ENCODE measurements around the gene CHAMP1.
A peak's percentile ranks its signal among the peaks of the same experiment; 100 is the strongest.

The CHAMP1 gene, protein sequence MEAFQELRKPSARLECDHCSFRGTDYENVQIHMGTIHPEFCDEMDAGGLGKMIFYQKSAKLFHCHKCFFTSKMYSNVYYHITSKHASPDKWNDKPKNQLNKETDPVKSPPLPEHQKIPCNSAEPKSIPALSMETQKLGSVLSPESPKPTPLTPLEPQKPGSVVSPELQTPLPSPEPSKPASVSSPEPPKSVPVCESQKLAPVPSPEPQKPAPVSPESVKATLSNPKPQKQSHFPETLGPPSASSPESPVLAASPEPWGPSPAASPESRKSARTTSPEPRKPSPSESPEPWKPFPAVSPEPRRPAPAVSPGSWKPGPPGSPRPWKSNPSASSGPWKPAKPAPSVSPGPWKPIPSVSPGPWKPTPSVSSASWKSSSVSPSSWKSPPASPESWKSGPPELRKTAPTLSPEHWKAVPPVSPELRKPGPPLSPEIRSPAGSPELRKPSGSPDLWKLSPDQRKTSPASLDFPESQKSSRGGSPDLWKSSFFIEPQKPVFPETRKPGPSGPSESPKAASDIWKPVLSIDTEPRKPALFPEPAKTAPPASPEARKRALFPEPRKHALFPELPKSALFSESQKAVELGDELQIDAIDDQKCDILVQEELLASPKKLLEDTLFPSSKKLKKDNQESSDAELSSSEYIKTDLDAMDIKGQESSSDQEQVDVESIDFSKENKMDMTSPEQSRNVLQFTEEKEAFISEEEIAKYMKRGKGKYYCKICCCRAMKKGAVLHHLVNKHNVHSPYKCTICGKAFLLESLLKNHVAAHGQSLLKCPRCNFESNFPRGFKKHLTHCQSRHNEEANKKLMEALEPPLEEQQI

DNA sequence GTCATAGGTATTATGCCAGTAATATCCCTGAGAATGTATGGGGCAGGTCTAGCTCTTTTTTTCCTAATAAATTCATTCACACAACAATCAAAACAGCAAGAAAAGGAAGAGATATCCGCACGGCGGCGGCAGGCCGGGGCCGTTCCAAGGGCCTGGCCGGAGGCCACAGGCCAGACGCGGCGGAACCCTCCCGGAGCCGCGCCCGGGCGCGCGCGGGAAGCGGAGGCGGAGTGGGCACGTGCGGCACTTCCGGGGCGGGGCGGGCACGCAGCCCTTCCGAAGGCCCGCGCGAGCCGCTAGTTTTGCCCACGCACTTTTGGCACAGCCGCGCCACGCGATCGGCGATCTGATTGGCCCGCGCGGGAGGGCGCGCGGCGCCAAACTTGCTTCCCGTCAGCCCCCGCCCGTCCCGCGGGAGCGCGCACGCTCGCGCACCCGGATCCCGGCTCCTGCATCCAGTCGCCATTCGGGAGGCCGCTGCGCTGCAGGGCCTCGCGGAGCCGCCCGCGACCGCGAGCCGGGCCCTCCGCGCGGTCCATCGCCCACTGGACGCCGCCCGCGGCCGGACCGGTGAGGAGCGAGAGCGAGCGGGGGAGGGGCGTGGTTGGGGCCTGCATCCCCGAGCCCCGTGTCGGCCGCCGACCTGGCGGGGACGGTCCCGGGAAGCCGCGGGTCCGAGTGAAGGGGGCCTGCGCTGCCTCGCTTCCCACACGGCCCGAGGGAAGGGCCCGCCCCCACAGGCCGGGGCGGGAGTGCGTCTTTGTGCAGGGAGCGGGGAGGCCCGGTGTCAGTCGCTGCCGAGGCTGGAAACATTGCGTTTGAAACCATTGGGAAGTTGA lies at the start of gene CHAMP1:
CHAMP1 (plus strand) TSS at position 430 of the 839 bp plus-strand sequence. CDS start 9,340 bp downstream, outside the sequence.
- DNase-seq: peak in 55 of 56 donors; percentile 47 to 98 (median 91)

DNA sequence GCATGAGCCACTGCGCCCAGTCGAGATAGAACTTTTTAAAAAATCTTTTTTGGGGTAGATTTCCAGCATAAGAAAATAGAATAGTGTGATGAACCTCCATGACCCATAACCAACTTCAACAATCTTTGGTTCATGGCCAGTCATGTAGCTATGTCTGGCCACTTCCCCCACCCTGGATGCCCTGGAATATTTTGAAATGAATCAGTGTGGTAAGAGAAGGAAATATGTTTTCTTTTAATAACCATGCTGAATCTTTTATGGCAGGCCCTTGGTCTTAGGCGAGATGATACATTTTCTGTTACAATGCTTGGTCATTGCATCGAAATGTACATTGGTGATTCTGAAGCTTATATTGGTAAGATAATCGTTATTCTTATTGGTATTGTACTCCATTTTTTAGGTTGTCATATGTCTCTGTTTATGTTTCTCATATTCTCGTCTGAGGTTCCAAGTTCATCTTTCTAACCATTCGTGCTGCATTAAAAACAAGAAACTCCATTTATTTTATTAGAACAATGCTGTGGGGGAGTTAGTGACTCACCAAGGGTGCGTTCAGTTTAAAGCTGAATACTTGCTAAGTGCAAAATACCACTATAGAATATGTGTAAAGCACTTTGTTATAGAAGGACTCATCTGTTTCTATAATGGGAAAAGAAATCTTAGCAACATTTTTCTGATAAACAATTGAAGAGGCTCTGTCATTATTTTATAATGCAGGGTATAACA lies 49.3 kb upstream of the CHAMP1 start:
- no peak for DNase-seq

DNA sequence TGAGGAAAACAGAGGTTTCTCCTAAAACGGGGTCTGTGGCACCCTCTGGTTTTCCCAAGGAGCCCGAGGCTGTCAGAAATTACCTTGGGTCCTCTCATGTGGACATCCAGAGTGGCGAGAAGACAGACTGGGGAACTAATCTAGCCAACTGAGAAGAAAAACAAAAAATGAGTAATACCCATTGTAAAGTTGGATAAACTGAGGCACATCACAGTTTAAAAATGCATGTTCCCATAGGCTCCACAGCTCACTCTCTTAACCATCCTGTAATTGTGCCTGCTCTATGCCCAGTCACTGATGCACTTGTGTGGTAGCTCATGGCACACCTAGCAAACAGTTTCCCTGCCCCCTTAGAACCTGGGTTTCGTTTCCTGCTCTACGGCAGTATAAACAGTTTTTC lies 48.1 kb upstream of the CHAMP1 start:
- DNase-seq: no peak

GRCh38 chr13:114268344-114269280 lies 45.7 kb upstream of the CHAMP1 start:
- no peak for DNase-seq

DNA sequence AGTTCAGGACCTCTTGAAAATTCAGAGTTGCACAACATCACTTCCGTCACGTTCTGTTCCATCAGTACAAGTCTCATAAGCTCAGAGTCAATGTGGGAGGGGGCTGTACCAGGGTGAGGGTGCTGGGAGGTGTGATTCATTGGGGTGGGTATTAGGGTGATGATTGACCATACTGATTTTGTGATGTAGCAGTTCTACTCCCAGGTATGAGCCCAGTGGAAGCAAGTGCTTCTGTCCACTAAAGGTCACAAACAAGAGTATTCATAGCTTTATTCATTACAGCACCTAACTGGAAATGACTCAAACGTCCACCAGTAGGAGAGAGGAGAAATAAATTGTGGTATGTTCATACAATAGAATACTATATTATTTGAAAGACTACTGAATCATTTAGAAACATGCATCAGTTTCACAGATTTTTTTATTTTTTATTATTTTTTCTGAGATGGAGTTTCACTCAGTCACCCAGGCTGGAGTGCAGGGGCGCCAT lies 45.0 kb upstream of the CHAMP1 start:
- DNase-seq: no peak

GRCh38 chr13:114272977-114273376 lies 41.3 kb upstream of the CHAMP1 start:
- no peak for DNase-seq

DNA sequence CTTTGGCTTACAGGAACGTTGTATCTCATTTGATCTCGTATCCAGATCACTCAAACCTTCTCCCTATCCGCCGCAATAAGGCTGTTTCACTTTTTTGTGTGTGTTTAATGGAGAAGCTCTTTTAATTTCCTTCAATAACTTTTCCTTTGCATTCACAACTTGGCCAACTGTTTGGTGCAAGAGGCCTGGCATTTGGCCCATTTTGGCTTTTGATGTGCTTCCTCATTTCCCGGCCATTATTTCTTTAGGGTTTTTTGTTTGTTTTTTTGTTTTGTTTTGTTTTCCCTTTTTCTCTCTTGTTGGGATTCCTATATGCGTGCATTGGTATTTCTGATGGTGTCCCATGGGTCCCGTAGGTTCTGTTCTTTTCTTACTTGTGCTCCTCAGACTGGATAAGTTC lies 39.0 kb upstream of the CHAMP1 start:
- DNase-seq: no peak

DNA sequence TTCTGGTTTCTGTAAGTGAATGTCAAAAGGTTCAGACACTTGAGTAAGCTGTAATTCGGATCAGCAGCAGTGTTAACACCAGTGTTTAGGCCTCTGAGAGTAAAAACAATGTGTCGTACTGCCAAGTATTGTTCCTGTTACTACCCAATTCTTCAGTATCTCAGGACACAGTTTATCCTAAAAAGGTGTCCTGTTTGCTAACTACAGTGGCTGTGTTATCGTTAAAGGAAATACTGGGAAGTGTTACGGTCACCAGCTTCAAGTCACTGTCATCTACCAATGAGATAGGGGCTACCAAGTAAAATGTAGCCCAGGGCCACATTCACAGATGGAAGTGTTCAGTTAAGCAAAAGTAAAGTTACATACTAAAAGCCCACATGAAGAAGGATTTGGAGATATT lies 35.2 kb upstream of the CHAMP1 start:
- no peak for DNase-seq

- no peak for DNase-seq
Measured at GRCh38 chr13:114279758-114280355, 34.4 kb upstream of the CHAMP1 start.

- peak in 55 of 56 donors; percentile 66 to 99 (median 92) for DNase-seq
Measured at GRCh38 chr13:114281351-114282040, 32.8 kb upstream of the CHAMP1 start, which contains the start of gene UPF3A. UPF3A (plus strand) TSS chr13:114281601; CDS start chr13:114281640, 39 bp downstream.

DNA sequence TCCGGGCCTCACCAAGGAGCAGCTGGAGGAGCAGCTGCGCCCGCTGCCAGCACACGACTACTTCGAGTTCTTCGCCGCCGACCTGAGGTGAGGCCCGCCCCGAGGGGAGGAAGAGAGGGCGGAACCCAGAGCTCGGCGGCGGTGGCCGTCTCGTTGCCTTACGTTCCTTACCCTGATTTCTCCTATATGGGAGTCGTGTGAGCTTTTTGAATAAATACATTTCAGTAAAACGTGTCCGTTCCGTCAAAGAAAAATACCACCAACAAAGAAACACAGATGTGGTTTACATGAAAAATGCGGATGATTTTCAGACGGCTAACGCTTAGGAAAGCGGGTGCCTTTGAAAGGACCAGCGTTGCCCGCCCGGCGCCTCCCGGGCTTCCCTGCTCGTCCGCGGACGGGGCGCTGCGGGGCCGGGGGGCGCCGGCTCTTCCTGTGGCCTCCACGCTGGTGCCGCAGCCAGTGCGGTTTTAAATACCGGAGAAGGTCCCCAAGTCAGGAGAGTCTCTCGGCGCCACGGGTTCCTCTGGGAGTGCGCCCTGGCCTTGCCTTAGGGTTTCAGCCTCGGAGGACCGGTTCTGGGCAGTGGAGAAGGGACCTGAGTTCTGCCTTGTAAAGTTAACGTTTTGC lies 32.1 kb upstream of the CHAMP1 start:
- DNase-seq: peak in 32 of 56 donors; percentile 10 to 89 (median 38)

- no peak for DNase-seq
Measured at GRCh38 chr13:114283576-114283975, 30.7 kb upstream of the CHAMP1 start.

DNA sequence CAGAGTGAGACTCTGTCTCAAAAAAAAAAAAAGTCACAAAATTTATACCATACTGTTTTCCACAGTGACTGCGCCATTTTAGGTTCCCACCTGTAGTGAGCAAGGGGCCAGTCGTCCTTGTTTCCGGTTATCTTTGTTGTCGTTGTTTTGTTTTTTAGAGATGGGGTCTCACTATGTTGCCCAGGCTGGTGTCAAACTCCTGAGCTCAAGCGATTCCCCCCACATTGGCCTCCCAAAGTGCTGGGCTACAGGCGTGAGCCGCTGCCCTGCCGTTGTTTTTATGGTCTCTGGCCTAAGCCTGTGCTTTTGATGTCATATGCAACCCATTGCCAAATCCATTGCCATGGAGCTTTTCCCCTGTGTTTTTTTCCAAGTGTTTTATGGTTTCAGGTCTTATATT lies 29.6 kb upstream of the CHAMP1 start:
- no peak for DNase-seq

DNA sequence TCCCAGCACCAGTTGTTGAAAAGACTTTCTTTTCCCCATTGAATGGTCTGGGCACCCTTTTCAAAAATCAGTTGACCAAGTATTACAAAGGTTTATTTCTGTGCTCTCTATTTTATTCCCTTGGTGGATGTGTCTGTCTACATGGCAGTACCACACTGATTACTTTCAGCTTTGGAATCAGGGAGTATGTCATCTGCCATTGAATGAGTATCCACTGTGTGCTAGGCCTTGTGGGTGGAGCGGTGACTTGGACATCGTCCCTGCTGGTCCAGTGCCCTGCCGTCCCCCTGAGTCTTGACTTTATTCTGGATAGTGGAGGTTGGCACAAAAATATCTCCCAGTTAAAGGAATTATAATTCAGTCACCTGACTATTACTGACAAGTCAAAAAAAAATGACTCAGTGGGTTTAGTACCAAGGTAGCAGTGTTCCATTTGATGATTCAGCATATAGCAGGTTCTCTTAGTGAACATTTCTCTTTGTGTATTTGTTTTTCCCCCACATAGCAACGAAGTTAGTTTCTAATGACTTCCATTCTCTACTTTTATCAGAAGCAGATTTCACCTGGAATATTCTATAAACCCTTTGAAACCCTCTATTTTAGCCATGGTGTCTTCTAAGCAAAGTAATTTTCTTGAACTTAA lies 29.0 kb upstream of the CHAMP1 start:
- peak in 4 of 56 donors; percentile 5 to 18 (median 8) for DNase-seq

DNA sequence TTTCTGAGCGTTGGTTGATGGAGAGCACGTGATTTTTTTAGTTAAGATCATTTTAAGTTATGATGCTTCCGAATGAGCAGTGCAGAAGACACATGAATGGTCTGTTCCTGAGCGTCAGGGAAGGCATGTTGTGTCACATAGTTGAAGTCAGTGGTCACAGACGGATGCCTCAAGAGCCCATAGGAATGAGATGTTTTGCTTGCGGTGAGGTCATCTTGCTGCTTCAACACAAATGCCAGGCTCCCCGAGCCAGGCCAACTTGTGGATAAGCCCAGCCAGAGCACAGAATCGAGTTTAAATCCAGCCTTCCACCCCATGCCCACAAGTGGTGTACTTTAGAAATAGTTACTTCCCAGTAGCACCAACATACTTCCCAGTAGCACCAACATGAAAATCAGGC lies 27.5 kb upstream of the CHAMP1 start:
- no peak for DNase-seq

GRCh38 chr13:114288157-114288591 lies 26.1 kb upstream of the CHAMP1 start:
- DNase-seq: no peak

- DNase-seq: no peak
Measured at GRCh38 chr13:114296448-114296847, 17.9 kb upstream of the CHAMP1 start.
